Thyroid gland (tissue), 4 donors: ENCODE data around the gene TRUB1.

Experiments
- CTCF ChIP-seq, 6 experiments: fragments of 200-600 bp in 3 of 6; fragments of 450-650 bp in 3 of 6; sonication (generic) in 3 of 6; IDR thresholded peaks; one replicate each; pipeline ENCODE4 v1.5.1; 2016 to 2019; ENCODE audit warnings: antibody characterized with exemption in 6 of 6, mild to moderate bottlenecking in 2 of 6, inconsistent platforms in 1 of 6, moderate library complexity in 1 of 6
- POLR2A ChIP-seq, 2 donors: fragments of 450-650 bp; IDR thresholded peaks; one replicate each; pipeline ENCODE4 v1.6.1; 2017; ENCODE audit warnings: antibody characterized with exemption in 2 of 2, mild to moderate bottlenecking in 2 of 2, moderate library complexity in 1 of 2

GRCh38 chr10:114982989-114983388 lies 45.0 kb downstream of the TRUB1 start:
- TF ChIP-seq CTCF (IDR thresholded peaks at IDR 0.05) (no peak), POLR2A (IDR thresholded peaks at IDR 0.05) (no peak)
